ENCODE data around the gene HGFAC.

Gene HGFAC

GRCh38 chr4:3486541-3487540 is 45.1 kb downstream of the HGFAC start:
- no peak for DNase-seq (ENCODE audit: low read depth)

DNA sequence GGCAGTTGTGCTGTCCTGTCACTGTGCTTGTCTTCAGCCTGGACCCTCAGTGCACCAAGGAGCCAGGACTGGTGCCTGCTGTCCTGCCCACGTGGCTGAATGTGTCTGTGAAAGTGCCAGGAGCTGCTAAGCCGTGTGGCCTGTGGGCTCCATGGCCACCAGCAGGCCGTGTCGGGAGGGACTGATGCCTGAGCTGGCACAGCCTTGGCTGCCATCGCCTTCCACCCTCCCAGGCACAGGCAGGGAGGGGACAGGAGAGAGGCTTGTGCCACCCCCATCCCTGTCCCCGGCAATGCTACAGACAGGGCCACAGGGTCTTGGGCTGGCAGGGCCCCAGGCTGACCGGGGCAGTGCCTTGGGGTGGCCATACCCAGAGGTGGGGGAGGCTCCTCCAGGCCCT is 46.1 kb downstream of the HGFAC start:
- DNase-seq (ENCODE audit: low read depth) = no peak

DNA sequence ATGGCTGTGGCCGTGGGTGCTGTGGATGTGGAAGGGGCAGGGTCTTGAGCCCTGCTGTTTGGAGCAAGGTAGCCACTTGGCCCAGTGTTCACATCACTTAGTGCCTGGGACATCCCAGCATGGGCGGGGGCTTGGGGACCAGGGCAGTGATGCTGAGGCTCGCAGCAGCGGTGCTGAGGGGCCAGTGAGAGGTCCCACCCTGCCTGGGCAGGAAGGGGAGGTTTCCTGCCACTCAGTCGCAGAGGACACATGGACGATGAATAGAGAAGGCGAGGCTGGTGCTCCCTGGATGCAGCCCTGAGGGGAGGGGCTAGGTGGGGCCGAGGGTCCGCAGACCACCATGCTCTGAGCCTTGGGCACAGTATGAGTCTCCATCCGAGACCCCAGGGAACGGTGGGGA is 47.1 kb downstream of the HGFAC start:
- no peak for DNase-seq (ENCODE audit: low read depth)

GRCh38 chr4:3489451-3489962 is 47.7 kb downstream of the HGFAC start:
- DNase-seq (ENCODE audit: low read depth) = no peak

DNA sequence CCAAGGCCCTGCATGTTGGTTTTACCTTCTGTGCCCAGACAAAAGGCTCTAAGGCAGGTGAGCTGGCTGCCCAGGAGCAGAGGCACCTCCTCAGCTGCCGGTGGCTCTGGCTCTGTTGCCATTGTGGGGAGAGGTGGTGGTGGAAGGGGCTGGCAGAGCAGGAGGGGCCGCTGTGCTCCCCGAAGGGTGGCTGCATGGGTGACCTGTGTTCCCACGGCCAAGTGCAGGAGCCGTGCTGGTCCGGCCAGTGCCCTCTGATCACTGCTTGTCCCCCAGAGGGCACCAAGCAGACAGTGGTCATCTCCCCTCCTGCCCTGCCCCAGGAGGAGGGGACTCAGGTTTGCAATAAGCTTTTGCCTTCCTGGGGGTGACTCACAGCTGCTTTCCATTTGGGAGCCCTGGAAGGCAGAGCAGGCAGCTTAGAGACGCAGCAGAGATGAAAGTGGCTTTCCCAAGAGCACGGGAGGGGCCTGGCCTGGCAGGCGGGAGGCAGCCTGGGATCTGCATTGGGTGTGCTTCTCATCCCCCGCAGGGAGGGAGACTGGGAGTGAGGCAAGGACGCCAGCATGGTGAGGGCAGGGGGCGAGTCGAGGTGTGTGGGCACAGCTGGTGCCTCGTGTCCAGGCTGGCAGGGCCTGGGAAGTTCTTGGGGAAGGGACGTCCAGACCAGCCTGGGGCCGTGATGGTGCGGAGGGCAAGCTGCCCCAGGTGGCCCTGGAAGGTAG is 50.1 kb downstream of the HGFAC start:
- DNase-seq (ENCODE audit: low read depth) = no peak

DNA sequence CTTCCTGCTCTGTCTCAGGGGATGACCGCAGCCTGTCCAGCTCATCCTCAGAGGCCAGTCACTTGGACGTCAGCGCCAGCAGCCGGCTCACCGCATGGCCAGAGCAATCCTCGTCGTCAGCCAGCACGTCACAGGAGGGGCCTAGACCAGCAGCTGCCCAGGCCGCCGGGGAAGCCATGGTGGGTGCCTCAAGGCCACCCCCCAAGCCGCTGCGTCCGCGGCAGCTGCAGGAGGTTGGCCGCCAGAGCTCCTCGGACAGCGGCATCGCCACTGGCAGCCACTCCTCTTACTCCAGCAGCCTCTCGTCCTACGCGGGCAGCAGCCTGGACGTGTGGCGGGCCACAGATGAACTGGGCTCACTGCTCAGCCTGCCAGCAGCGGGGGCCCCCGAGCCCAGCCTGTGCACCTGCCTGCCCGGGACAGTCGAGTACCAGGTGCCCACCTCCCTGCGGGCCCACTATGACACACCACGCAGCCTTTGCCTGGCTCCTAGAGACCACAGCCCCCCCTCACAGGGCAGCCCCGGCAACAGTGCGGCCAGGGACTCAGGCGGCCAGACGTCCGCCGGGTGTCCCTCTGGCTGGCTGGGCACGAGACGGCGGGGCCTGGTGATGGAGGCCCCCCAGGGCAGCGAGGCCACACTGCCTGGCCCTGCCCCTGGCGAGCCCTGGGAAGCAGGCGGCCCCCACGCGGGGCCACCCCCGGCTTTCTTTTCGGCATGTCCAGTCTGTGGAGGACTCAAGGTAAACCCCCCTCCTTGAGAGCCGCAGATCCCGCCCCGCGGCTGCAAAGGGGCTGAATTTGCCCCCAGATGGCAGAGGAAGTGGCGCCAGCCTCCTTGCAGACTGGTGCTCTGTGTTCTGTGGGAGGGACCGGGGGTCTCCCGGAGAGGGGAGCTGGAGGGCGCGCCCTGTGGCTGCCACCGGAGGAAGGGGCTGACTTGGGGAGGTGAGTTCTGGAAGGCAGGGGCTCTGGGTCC is 51.3 kb downstream of the HGFAC start:
- no peak for DNase-seq (ENCODE audit: low read depth)

DNA sequence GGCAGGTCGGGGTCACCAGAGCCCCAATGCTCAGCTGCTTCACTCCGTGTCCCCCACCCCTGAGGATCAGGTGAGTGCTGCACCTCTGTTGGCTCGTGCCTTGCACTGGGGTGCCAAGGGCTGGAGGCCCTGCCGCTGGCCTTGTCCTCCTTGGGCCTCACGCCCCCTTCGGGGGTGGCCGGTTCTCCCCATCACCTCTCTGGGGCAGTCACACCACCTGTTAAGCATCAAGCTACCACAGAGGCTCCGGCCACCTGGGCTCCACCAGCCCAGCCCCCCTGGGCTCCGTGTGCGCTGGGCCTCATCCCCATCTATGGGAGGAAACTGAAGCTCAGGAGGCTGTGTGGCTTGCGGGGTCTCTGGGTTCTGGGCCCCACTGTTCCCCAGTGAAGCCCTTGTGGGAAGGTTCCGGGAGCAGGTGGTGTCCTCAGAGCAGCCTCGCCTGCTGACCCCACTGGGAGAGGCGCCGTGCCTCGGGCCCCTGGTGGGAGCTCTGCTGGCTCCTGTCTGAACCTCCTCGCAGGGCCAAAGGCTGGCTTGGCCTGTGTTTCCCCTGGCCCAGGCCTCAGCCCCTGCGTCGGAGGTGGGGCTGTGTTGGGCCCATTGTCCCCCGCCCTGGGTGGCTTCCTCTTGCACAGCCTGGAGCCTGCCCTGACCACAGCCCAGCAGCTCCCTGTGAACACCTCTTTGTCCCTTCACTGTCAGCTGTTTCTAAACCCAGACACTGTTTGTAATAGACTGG is 52.1 kb downstream of the HGFAC start:
- no peak for DNase-seq (ENCODE audit: low read depth)

DNA sequence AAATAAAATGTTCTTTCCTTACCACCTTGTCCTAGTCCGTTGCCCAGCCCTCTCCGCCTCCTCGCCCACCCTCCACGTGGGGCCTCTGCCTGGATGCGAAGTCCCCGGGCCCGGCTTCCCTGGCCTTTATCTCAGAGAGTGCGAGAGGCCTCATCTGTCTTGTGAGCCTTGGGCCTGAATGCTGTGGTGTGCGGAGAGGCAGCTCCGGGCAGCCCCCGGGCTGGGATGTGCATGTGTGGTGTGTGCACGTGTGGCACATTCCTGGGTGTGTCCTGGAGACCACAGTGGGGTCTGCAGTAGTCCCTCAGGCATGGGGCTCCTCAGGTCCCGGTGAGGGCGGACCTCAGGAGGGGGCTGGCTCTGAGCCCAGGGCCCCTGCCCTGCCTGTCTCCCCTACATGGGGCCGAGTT is 52.7 kb downstream of the HGFAC start:
- DNase-seq (ENCODE audit: low read depth) = no peak

DNA sequence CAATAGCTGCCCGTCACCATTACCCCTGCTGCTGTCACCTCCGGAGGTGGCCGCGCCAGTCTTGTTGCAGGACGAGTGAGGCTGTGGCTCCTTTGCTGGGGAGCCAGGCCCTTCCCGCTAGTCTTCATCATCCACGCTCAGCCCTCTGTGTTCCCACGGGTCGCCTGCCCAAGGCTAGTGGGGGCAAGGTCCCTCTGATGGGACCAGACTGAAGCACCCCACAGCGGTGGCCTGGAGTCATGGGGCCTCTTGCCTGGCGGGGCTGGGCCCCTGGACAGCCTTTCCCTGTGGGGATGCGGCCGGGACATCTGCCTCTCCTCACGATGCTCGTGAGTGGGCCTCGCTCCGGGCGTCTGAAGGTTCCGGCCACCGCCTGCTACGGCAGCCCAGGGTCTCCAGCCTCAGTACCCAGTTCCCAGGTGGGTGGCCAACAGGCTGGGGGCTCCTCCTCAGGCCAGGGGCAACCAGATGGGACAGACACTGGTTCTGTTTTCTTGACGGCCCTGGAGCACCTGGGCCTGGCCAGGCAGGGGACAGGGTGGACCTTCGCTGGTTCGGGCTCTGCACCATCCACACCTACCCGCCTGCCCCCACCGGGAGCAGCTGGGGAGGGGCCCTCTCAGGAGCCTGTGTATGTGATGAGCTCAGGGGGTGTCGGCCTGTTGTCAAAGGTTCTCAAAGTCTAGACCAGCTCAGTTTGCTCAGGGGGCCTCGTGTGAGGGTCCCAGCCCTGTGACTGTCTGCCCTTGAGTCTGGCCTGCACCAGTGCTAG is 53.6 kb downstream of the HGFAC start:
- DNase-seq (ENCODE audit: low read depth) = no peak

- DNase-seq (ENCODE audit: low read depth) = no peak
Observed at GRCh38 chr4:3496021-3496420, 54.3 kb downstream of the HGFAC start.

GRCh38 chr4:3497095-3497494 is 55.3 kb downstream of the HGFAC start:
- no peak for DNase-seq (ENCODE audit: low read depth)

- DNase-seq (ENCODE audit: low read depth) = no peak
Observed at GRCh38 chr4:3497523-3498389, 56.0 kb downstream of the HGFAC start.

- DNase-seq (ENCODE audit: low read depth) = no peak
Observed at GRCh38 chr4:3498407-3498806, 56.6 kb downstream of the HGFAC start.
